ENCODE results near the gene HNF4A.

The HNF4A gene

GRCh38 chr20:44388466-44389023 is 33.0 kb downstream of the HNF4A start:
- no peak overlapping the region for H3K4me3 ChIP-seq (ENCODE audit: insufficient read depth, low read depth, low read length, poor library complexity, severe bottlenecking)
- peak; percentile 8 to 29 (median 11) for DNase-seq
- H3K27ac ChIP-seq (ENCODE audit: insufficient read depth, low read length, poor library complexity, severe bottlenecking) = no peak overlapping the region
- H3K27me3 ChIP-seq (replicated peaks; ENCODE audit: control insufficient read depth, insufficient read depth, low read length, poor library complexity, severe bottlenecking) = no peaks in the 10 kb centered on the region
- no peaks in the 10 kb centered on the region for H3K9me3 ChIP-seq (ENCODE audit: control insufficient read depth, low read length)
- H3K4me1 ChIP-seq (ENCODE audit: control insufficient read depth, insufficient read depth, low read length, poor library complexity, severe bottlenecking) = no peaks in the 10 kb centered on the region
- H3K36me3 ChIP-seq (ENCODE audit: control insufficient read depth, insufficient read depth, low read length) = no peaks in the 10 kb centered on the region

- Histone ChIP-seq H3K9me3 (ENCODE audit: control insufficient read depth, low read length) (no peaks in the 10 kb centered on the region), H3K4me1 (ENCODE audit: control insufficient read depth, insufficient read depth, low read length, poor library complexity, severe bottlenecking) (no peaks in the 10 kb centered on the region), H3K27me3 (replicated peaks; ENCODE audit: control insufficient read depth, insufficient read depth, low read length, poor library complexity, severe bottlenecking) (no peaks in the 10 kb centered on the region), H3K27ac (ENCODE audit: insufficient read depth, low read length, poor library complexity, severe bottlenecking) (no peak overlapping the region), H3K36me3 (ENCODE audit: control insufficient read depth, insufficient read depth, low read length) (no peaks in the 10 kb centered on the region), H3K4me3 (ENCODE audit: insufficient read depth, low read depth, low read length, poor library complexity, severe bottlenecking) (no peak overlapping the region)
- DNase-seq = no peak
Observed at GRCh38 chr20:44389871-44390270, 34.4 kb downstream of the HNF4A start.

GRCh38 chr20:44390280-44390679 is 34.8 kb downstream of the HNF4A start:
- Histone ChIP-seq H3K27ac (ENCODE audit: insufficient read depth, low read length, poor library complexity, severe bottlenecking) (no peak overlapping the region), H3K4me1 (ENCODE audit: control insufficient read depth, insufficient read depth, low read length, poor library complexity, severe bottlenecking) (no peaks in the 10 kb centered on the region), H3K4me3 (ENCODE audit: insufficient read depth, low read depth, low read length, poor library complexity, severe bottlenecking) (no peak overlapping the region), H3K27me3 (replicated peaks; ENCODE audit: control insufficient read depth, insufficient read depth, low read length, poor library complexity, severe bottlenecking) (no peaks in the 10 kb centered on the region), H3K9me3 (ENCODE audit: control insufficient read depth, low read length) (no peaks in the 10 kb centered on the region), H3K36me3 (ENCODE audit: control insufficient read depth, insufficient read depth, low read length) (no peaks in the 10 kb centered on the region)
- no peak for DNase-seq

GRCh38 chr20:44392088-44392775 is 36.7 kb downstream of the HNF4A start:
- Histone ChIP-seq H3K36me3 (ENCODE audit: control insufficient read depth, insufficient read depth, low read length) (no peaks in the 10 kb centered on the region), H3K4me3 (ENCODE audit: insufficient read depth, low read depth, low read length, poor library complexity, severe bottlenecking) (no peak overlapping the region), H3K27ac (ENCODE audit: insufficient read depth, low read length, poor library complexity, severe bottlenecking) (no peak overlapping the region), H3K4me1 (ENCODE audit: control insufficient read depth, insufficient read depth, low read length, poor library complexity, severe bottlenecking) (no peaks in the 10 kb centered on the region), H3K9me3 (ENCODE audit: control insufficient read depth, low read length) (no peaks in the 10 kb centered on the region), H3K27me3 (replicated peaks; ENCODE audit: control insufficient read depth, insufficient read depth, low read length, poor library complexity, severe bottlenecking) (no peaks in the 10 kb centered on the region)
- DNase-seq = no peak

- DNase-seq = no peak
- Histone ChIP-seq H3K9me3 (ENCODE audit: control insufficient read depth, low read length) (no peaks in the 10 kb centered on the region), H3K27me3 (replicated peaks; ENCODE audit: control insufficient read depth, insufficient read depth, low read length, poor library complexity, severe bottlenecking) (no peaks in the 10 kb centered on the region), H3K36me3 (ENCODE audit: control insufficient read depth, insufficient read depth, low read length) (no peaks in the 10 kb centered on the region), H3K4me3 (ENCODE audit: insufficient read depth, low read depth, low read length, poor library complexity, severe bottlenecking) (no peak overlapping the region), H3K4me1 (ENCODE audit: control insufficient read depth, insufficient read depth, low read length, poor library complexity, severe bottlenecking) (no peaks in the 10 kb centered on the region), H3K27ac (ENCODE audit: insufficient read depth, low read length, poor library complexity, severe bottlenecking) (no peak overlapping the region)
Observed at GRCh38 chr20:44392776-44393607, 37.5 kb downstream of the HNF4A start.

GRCh38 chr20:44393608-44394451 is 38.3 kb downstream of the HNF4A start:
- no peak overlapping the region for H3K27ac ChIP-seq (ENCODE audit: insufficient read depth, low read length, poor library complexity, severe bottlenecking)
- no peaks in the 10 kb centered on the region for H3K27me3 ChIP-seq (replicated peaks; ENCODE audit: control insufficient read depth, insufficient read depth, low read length, poor library complexity, severe bottlenecking)
- DNase-seq = no peak
- H3K36me3 ChIP-seq (ENCODE audit: control insufficient read depth, insufficient read depth, low read length) = no peaks in the 10 kb centered on the region
- H3K4me1 ChIP-seq (ENCODE audit: control insufficient read depth, insufficient read depth, low read length, poor library complexity, severe bottlenecking) = no peaks in the 10 kb centered on the region
- H3K4me3 ChIP-seq (ENCODE audit: insufficient read depth, low read depth, low read length, poor library complexity, severe bottlenecking) = no peak overlapping the region
- no peaks in the 10 kb centered on the region for H3K9me3 ChIP-seq (ENCODE audit: control insufficient read depth, low read length)

GRCh38 chr20:44394452-44394701 is 38.9 kb downstream of the HNF4A start:
- H3K9me3 ChIP-seq (ENCODE audit: control insufficient read depth, low read length) = no peaks in the 10 kb centered on the region
- H3K36me3 ChIP-seq (ENCODE audit: control insufficient read depth, insufficient read depth, low read length) = no peaks in the 10 kb centered on the region
- H3K27ac ChIP-seq (ENCODE audit: insufficient read depth, low read length, poor library complexity, severe bottlenecking) = no peak overlapping the region
- H3K4me1 ChIP-seq (ENCODE audit: control insufficient read depth, insufficient read depth, low read length, poor library complexity, severe bottlenecking) = no peaks in the 10 kb centered on the region
- H3K4me3 ChIP-seq (ENCODE audit: insufficient read depth, low read depth, low read length, poor library complexity, severe bottlenecking) = no peak overlapping the region
- H3K27me3 ChIP-seq (replicated peaks; ENCODE audit: control insufficient read depth, insufficient read depth, low read length, poor library complexity, severe bottlenecking) = no peaks in the 10 kb centered on the region
- DNase-seq = no peak

GRCh38 chr20:44394702-44395460 is 39.4 kb downstream of the HNF4A start:
- no peaks in the 10 kb centered on the region for H3K36me3 ChIP-seq (ENCODE audit: control insufficient read depth, insufficient read depth, low read length)
- DNase-seq = no peak
- no peaks in the 10 kb centered on the region for H3K9me3 ChIP-seq (ENCODE audit: control insufficient read depth, low read length)
- H3K4me1 ChIP-seq (ENCODE audit: control insufficient read depth, insufficient read depth, low read length, poor library complexity, severe bottlenecking) = no peaks in the 10 kb centered on the region
- no peak overlapping the region for H3K27ac ChIP-seq (ENCODE audit: insufficient read depth, low read length, poor library complexity, severe bottlenecking)
- no peak overlapping the region for H3K4me3 ChIP-seq (ENCODE audit: insufficient read depth, low read depth, low read length, poor library complexity, severe bottlenecking)
- H3K27me3 ChIP-seq (replicated peaks; ENCODE audit: control insufficient read depth, insufficient read depth, low read length, poor library complexity, severe bottlenecking) = no peaks in the 10 kb centered on the region

- H3K4me1 ChIP-seq (ENCODE audit: control insufficient read depth, insufficient read depth, low read length, poor library complexity, severe bottlenecking) = no peaks in the 10 kb centered on the region
- no peak for DNase-seq
- no peaks in the 10 kb centered on the region for H3K9me3 ChIP-seq (ENCODE audit: control insufficient read depth, low read length)
- no peaks in the 10 kb centered on the region for H3K36me3 ChIP-seq (ENCODE audit: control insufficient read depth, insufficient read depth, low read length)
- H3K4me3 ChIP-seq (ENCODE audit: insufficient read depth, low read depth, low read length, poor library complexity, severe bottlenecking) = no peak overlapping the region
- H3K27me3 ChIP-seq (replicated peaks; ENCODE audit: control insufficient read depth, insufficient read depth, low read length, poor library complexity, severe bottlenecking) = no peaks in the 10 kb centered on the region
- H3K27ac ChIP-seq (ENCODE audit: insufficient read depth, low read length, poor library complexity, severe bottlenecking) = no peak overlapping the region
Observed at GRCh38 chr20:44395461-44396340, 40.2 kb downstream of the HNF4A start.

Data from effector memory CD4-positive, alpha-beta T cell (primary cell).